Measurements from ENCODE around the gene SULF2. TPM values are rescaled to one million over a fixed set of nuclear protein-coding genes. Genes with fewer than 3 reads are reported as not detected.

SULF2 gene
- total and polyA plus RNA-seq, 2 of the 13 experiments (the other 11 are each of a cell fraction or from before 2014, with no cell fraction given), result 7.2 to 50.9 TPM

- TF ChIP-seq, protein P1, sequence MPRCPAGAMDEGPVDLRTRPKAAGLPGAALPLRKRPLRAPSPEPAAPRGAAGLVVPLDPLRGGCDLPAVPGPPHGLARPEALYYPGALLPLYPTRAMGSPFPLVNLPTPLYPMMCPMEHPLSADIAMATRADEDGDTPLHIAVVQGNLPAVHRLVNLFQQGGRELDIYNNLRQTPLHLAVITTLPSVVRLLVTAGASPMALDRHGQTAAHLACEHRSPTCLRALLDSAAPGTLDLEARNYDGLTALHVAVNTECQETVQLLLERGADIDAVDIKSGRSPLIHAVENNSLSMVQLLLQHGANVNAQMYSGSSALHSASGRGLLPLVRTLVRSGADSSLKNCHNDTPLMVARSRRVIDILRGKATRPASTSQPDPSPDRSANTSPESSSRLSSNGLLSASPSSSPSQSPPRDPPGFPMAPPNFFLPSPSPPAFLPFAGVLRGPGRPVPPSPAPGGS (CRISPR knock-in tag; IDR thresholded peaks at IDR 0.05), result no peak
- TF ChIP-seq FOXM1 (CRISPR knock-in tag; IDR thresholded peaks at IDR 0.05), result no peak
- no peak for TF ChIP-seq SYNCRIP (IDR thresholded peaks at IDR 0.05; ENCODE audit: insufficient read depth, low read depth, low read length)
These were observed 17.1 kb upstream of the SULF2 start (continued) for GRCh38 chr20:47802226-47802920.

- in situ Hi-C loops (cut with HindIII; ENCODE audit: extremely low pct_ligation_motif_present, low pct_unique_long_range_greater_than_20kb), result no loop called here
- TF ChIP-seq HDAC2 (CRISPR knock-in tag; IDR thresholded peaks at IDR 0.05), result no peak
- TF ChIP-seq, protein P2, sequence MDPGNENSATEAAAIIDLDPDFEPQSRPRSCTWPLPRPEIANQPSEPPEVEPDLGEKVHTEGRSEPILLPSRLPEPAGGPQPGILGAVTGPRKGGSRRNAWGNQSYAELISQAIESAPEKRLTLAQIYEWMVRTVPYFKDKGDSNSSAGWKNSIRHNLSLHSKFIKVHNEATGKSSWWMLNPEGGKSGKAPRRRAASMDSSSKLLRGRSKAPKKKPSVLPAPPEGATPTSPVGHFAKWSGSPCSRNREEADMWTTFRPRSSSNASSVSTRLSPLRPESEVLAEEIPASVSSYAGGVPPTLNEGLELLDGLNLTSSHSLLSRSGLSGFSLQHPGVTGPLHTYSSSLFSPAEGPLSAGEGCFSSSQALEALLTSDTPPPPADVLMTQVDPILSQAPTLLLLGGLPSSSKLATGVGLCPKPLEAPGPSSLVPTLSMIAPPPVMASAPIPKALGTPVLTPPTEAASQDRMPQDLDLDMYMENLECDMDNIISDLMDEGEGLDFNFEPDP (CRISPR knock-in tag; conservative IDR thresholded peaks at IDR 0.05), result no peak
- TF ChIP-seq ZNF333 (CRISPR knock-in tag; IDR thresholded peaks at IDR 0.05; ENCODE audit: borderline replicate concordance), result no peak
- no peak for TF ChIP-seq ZNF350 (CRISPR knock-in tag; IDR thresholded peaks at IDR 0.05; ENCODE audit: borderline replicate concordance, low read depth)
- no peak for TF ChIP-seq ZBTB42 (CRISPR knock-in tag; IDR thresholded peaks at IDR 0.05)
- TF ChIP-seq NR2F1 (CRISPR knock-in tag; IDR thresholded peaks at IDR 0.05), result no peak
- TF ChIP-seq, protein P3, sequence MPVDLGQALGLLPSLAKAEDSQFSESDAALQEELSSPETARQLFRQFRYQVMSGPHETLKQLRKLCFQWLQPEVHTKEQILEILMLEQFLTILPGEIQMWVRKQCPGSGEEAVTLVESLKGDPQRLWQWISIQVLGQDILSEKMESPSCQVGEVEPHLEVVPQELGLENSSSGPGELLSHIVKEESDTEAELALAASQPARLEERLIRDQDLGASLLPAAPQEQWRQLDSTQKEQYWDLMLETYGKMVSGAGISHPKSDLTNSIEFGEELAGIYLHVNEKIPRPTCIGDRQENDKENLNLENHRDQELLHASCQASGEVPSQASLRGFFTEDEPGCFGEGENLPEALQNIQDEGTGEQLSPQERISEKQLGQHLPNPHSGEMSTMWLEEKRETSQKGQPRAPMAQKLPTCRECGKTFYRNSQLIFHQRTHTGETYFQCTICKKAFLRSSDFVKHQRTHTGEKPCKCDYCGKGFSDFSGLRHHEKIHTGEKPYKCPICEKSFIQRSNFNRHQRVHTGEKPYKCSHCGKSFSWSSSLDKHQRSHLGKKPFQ (CRISPR knock-in tag; IDR thresholded peaks at IDR 0.05; ENCODE audit: insufficient replicate concordance), result no peak
- no peak for TF ChIP-seq ZNF850 (CRISPR knock-in tag; conservative IDR thresholded peaks at IDR 0.05)
- no peak for TF ChIP-seq ATF7 (IDR thresholded peaks at IDR 0.05)
- TF ChIP-seq ATF7 (CRISPR knock-in tag; IDR thresholded peaks at IDR 0.05), result no peak
- TF ChIP-seq ZNF460 (CRISPR knock-in tag; IDR thresholded peaks at IDR 0.05; ENCODE audit: borderline replicate concordance), result no peak
- TF ChIP-seq SMAD3 (CRISPR knock-in tag; IDR thresholded peaks at IDR 0.05), result no peak
- no peak for TF ChIP-seq ZNF431 (CRISPR knock-in tag; IDR thresholded peaks at IDR 0.05; ENCODE audit: borderline replicate concordance, low read depth)
- TF ChIP-seq PITX1 (CRISPR knock-in tag; IDR thresholded peaks at IDR 0.05), result no peak
- TF ChIP-seq, protein P4, sequence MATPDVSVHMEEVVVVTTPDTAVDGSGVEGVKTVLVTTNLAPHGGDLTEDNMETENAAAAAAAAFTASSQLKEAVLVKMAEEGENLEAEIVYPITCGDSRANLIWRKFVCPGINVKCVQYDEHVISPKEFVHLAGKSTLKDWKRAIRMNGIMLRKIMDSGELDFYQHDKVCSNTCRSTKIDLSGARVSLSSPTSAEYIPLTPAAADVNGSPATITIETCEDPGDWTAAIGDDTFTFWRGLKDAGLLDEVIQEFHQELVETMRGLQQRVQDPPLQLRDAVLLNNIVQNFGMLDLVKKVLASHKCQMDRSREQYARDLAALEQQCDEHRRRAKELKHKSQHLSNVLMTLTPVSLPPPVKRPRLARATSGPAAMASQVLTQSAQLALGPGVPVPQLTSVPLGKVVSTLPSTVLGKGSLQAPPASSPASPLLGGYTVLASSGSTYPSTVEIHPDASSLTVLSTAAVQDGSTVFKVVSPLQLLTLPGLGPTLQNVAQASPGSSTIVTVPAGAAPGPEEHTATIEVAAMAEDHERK (CRISPR knock-in tag; IDR thresholded peaks at IDR 0.05; ENCODE audit: low read depth), result no peak
These were observed 16.5 kb upstream of the SULF2 start for GRCh38 chr20:47801759-47802158.

More at GRCh38 chr20:47801759-47802158, 16.5 kb upstream of the SULF2 start:
- Histone ChIP-seq H3K4me1 (ENCODE audit: insufficient read depth, low read length) (no peaks in the 10 kb centered on the region), H3K4me3 (replicated peaks in 1 of 3; ENCODE audit: insufficient read depth in 1 of 3, low read depth in 2 of 3, low read length in 3 of 3) (no peak overlapping the region), H3K4me2 (ENCODE audit: low read depth, low read length) (no peak overlapping the region), H3K9me3 (ENCODE audit: low read length) (no peaks in the 10 kb centered on the region), H4K20me1 (ENCODE audit: insufficient read depth, low read length) (no peaks in the 10 kb centered on the region), H3K36me3 (replicated peaks in 1 of 2; ENCODE audit: control insufficient read depth in 1 of 2, insufficient read depth in 2 of 2, low read length in 2 of 2) (no peaks in the 10 kb centered on the region), H3K9ac (ENCODE audit: insufficient read depth, low read depth, low read length) (no peak overlapping the region), H2AFZ (ENCODE audit: low read length) (no peak overlapping the region), H3K27me3 (ENCODE audit: control insufficient read depth in 1 of 2, insufficient read depth in 2 of 2, low read length in 2 of 2) (peaks cover 10 to 49% of the 10 kb centered on the region in 2 experiments), H3K79me2 (ENCODE audit: insufficient read depth, low read length) (no peaks in the 10 kb centered on the region), H3K27ac (ENCODE audit: extremely low read length, insufficient read depth, low read length) (no peak overlapping the region)
- ATAC-seq (no peak), DNase-seq (ENCODE audit: low spot score) (no peak), FAIRE-seq (no peak)
- ChIA-PET CTCF (ENCODE audit: low intra/inter-chr PET ratio, low total read pairs) (no interaction called here), POLR2A (no interaction called here)
- 57% methylated on average over 15 of the region's 15 CpGs for WGBS (ENCODE audit: low lambda C conversion rate)
- intact Hi-C loops (cut with micrococcal nuclease; ENCODE audit: unreplicated experiment), result no loop called here
- no TSS peak for BruUV-seq (replicated peaks)

Measured in HepG2 (cell line).